OCI-LY3 (cell line): Measurements from ENCODE around the gene AGAP1.

Source experiments
- H2AFZ ChIP-seq: fragments of 200-600, 300-600 bp; shearing (Covaris generic); 2 replicates; pipeline ENCODE4 v1.6.0; 2014; ENCODE audit warnings: antibody characterized with exemption, low read depth, low read length
- H3K27ac ChIP-seq: fragments of 200-600, 300-600 bp; sonication (generic); 2 replicates; pipeline ENCODE4 v1.5.1; 2014; ENCODE audit warnings: mild to moderate bottlenecking, low read length, moderate library complexity, mixed read lengths
- H3K27me3 ChIP-seq: fragments of 200-600, 300-600 bp; sonication (generic); 2 replicates; pipeline ENCODE4 v1.6.1; 2014; ENCODE audit warnings: low read depth, low read length, mixed read lengths
- H3K36me3 ChIP-seq: fragments of 200-600, 300-600 bp; sonication (generic); replicated peaks from 2 replicates; pipeline ENCODE3; 2014; ENCODE audit warnings: low read depth, low read length, mixed read lengths
- H3K4me1 ChIP-seq: fragments of 300-600, 200-600 bp; sonication (generic); 2 replicates; pipeline ENCODE4 v1.6.1; 2014; ENCODE audit warnings: low read length, mixed read lengths
- H3K4me2 ChIP-seq: fragments of 200-600, 300-600 bp; sonication (generic); 2 replicates; pipeline ENCODE4 v1.6.1; 2014; ENCODE audit warnings: low read length, mixed read lengths
- H3K4me3 ChIP-seq: fragments of 300-600, 200-600 bp; sonication (generic); 2 replicates; pipeline ENCODE4 v1.5.1; 2014; ENCODE audit warnings: antibody characterized with exemption, mild to moderate bottlenecking, low read length, moderate library complexity
- H3K79me2 ChIP-seq: fragments of 300-600, 200-600 bp; shearing (Covaris generic); 2 replicates; pipeline ENCODE4 v1.6.1; 2014; ENCODE audit warnings: mild to moderate bottlenecking, low read length, mixed read lengths
- H3K9ac ChIP-seq: fragments of 300-600, 200-600 bp; shearing (Covaris generic); 2 replicates; pipeline ENCODE4 v1.6.0; 2014; ENCODE audit warnings: mild to moderate bottlenecking, low read length, moderate library complexity
- H3K9me3 ChIP-seq: fragments of 200-600, 300-600 bp; shearing (Covaris generic); 2 replicates; pipeline ENCODE4 v1.6.1; 2014; ENCODE audit warnings: low read length, mixed read lengths; ENCODE audit not compliant: insufficient read depth
- H4K20me1 ChIP-seq: fragments of 200-600, 300-600 bp; sonication (generic); 2 replicates; pipeline ENCODE4 v1.6.1; 2016; ENCODE audit warnings: low read length, mixed read lengths; ENCODE audit not compliant: insufficient read depth
- EZH2phosphoT487 ChIP-seq: fragments of 200-600 bp; shearing (Covaris generic); IDR thresholded peaks from 2 replicates; pipeline ENCODE4 v1.6.1; 2018; ENCODE audit warnings: antibody characterized with exemption, mixed run types, low read depth
- TF ChIP-seq, protein P1 (sequence below): fragments of 200-600, 300-600 bp; sonication (generic); IDR thresholded peaks from 2 replicates; pipeline ENCODE4 v1.5.1; 2014; ENCODE audit warnings: antibody characterized with exemption, low read length, low read depth

AGAP1 gene

DNA sequence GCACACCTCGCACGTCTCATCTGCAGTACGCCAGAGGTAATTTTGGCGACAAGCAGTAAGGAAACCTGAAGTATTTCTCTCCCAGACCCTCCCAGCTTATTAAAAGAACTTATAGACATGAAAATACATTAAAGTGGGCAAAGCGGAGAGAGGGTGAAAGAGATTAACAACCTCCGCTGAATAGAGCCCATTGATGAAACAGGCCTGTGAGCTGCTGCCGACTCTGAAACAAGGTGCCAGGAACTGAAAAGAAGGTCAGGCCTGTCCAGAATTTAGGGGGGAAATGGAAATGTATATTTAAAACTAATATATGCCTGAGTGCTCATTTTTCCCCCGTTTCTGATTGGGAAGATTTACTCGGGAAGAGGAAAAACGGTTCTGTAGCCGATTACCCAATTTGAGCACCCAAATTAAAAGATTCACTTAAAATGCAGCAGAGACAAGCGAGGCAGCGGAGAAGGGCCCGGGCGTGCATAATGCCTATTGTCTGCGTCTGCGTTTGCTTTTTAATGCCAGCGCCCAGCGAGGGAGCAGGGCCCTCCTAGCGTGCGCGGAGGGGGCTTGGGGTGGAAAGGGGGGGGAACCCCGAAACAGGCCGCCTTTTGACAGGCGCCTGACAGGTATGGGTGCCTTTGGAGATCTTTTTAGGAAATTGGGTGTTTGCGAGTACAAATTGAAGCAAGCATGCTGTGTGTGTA lies 358.1 kb downstream of the AGAP1 start:
- Histone ChIP-seq H3K9ac (no peak overlapping the region), H3K4me2 (no peak overlapping the region), H3K9me3 (no peaks in the 10 kb centered on the region), H2AFZ (no peak overlapping the region), H3K79me2 (no peaks in the 10 kb centered on the region), H3K27me3 (no peaks in the 10 kb centered on the region), H3K4me1 (no peaks in the 10 kb centered on the region), H3K27ac (no peak overlapping the region), H4K20me1 (no peaks in the 10 kb centered on the region), H3K36me3 (no peaks in the 10 kb centered on the region), H3K4me3 (no peak overlapping the region)
- TF ChIP-seq, protein P1, sequence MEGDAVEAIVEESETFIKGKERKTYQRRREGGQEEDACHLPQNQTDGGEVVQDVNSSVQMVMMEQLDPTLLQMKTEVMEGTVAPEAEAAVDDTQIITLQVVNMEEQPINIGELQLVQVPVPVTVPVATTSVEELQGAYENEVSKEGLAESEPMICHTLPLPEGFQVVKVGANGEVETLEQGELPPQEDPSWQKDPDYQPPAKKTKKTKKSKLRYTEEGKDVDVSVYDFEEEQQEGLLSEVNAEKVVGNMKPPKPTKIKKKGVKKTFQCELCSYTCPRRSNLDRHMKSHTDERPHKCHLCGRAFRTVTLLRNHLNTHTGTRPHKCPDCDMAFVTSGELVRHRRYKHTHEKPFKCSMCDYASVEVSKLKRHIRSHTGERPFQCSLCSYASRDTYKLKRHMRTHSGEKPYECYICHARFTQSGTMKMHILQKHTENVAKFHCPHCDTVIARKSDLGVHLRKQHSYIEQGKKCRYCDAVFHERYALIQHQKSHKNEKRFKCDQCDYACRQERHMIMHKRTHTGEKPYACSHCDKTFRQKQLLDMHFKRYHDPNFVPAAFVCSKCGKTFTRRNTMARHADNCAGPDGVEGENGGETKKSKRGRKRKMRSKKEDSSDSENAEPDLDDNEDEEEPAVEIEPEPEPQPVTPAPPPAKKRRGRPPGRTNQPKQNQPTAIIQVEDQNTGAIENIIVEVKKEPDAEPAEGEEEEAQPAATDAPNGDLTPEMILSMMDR: no peak
- TF ChIP-seq EZH2phosphoT487: no peak

DNA sequence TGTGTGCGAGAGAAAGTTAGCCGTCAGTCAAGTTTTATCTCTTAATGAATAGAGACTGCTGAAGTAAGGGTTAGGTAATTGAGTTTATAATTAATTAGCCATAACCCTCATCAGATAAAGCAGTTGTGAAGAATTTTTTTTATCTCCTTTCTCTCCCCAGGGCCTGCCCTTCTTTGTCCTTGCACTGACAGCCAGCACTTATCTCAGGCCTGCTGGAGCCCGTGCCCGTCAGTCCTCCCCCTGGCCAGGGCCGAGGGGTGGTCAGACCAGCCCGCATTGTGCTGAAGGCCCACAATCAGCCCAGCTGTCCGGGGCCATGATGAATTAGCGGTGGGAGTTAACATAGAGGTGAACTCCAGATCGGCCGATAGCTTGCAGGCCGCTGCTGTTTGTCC lies 358.7 kb downstream of the AGAP1 start:
- Histone ChIP-seq H3K4me1 (no peaks in the 10 kb centered on the region), H3K9ac (no peak overlapping the region), H2AFZ (no peak overlapping the region), H3K36me3 (no peaks in the 10 kb centered on the region), H3K4me2 (no peak overlapping the region), H4K20me1 (no peaks in the 10 kb centered on the region), H3K4me3 (no peak overlapping the region), H3K79me2 (no peaks in the 10 kb centered on the region), H3K27me3 (no peaks in the 10 kb centered on the region), H3K27ac (no peak overlapping the region), H3K9me3 (no peaks in the 10 kb centered on the region)
- TF ChIP-seq EZH2phosphoT487: no peak
- TF ChIP-seq, protein P1: no peak

DNA sequence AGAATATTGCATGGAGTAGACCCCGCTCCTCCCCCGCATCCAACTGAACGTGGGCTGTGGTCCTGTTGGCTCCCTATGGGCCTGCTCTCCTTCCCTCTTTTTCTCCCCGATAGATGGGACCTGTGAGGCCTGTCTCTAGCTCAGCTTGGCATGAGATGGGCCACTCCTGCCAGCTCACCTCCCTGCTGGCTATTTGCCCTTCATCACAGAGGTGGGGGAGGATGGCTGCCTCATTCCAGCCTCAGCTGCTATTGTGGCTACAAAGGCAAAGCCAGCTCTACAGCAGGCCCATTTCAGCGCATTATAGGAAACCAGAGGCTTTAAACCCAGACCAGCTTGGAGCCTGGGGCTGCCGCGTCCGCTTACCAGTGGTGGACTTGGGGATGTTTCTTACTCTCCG lies 360.4 kb downstream of the AGAP1 start:
- Histone ChIP-seq H3K9ac (no peak overlapping the region), H3K27me3 (no peaks in the 10 kb centered on the region), H3K4me2 (no peak overlapping the region), H3K4me3 (no peak overlapping the region), H2AFZ (no peak overlapping the region), H3K79me2 (no peaks in the 10 kb centered on the region), H3K4me1 (no peaks in the 10 kb centered on the region), H3K36me3 (no peaks in the 10 kb centered on the region), H3K27ac (no peak overlapping the region), H3K9me3 (no peaks in the 10 kb centered on the region), H4K20me1 (no peaks in the 10 kb centered on the region)
- TF ChIP-seq EZH2phosphoT487: no peak
- TF ChIP-seq, protein P1: no peak

DNA sequence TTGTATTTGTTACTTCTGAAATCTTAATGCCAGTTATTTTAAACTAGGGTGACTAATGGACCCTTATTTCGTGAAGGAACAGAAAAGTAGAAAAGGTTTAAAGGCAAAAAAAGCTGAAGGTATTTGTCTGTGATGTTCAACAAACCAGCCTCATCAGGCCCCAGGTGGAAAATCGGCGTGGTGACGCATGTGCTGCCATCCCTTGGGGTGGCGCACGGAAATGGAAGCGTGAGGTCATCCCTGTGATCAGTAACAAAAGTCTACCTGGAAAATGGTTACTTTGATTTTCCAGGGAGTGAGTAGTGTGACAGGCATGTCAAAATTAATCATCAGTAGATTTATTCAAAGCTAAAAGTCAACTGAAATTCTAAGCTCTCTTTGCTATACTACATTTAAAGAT lies 361.2 kb downstream of the AGAP1 start:
- H3K27ac ChIP-seq: no peak overlapping the region
- no peaks in the 10 kb centered on the region for H4K20me1 ChIP-seq
- no peak overlapping the region for H3K4me2 ChIP-seq
- TF ChIP-seq EZH2phosphoT487: no peak
- no peak overlapping the region for H3K9ac ChIP-seq
- H3K27me3 ChIP-seq: no peaks in the 10 kb centered on the region
- H3K36me3 ChIP-seq: no peaks in the 10 kb centered on the region
- no peaks in the 10 kb centered on the region for H3K4me1 ChIP-seq
- no peak overlapping the region for H2AFZ ChIP-seq
- no peaks in the 10 kb centered on the region for H3K79me2 ChIP-seq
- no peaks in the 10 kb centered on the region for H3K9me3 ChIP-seq
- H3K4me3 ChIP-seq: no peak overlapping the region
